HG02763 (cell line): ENCODE data around the gene TSPOAP1.
A peak's percentile ranks its signal among the peaks of the same experiment; 100 is the strongest.

Experiments
- ATAC-seq: cut with Tn5 transposase; IDR thresholded peaks from one replicate; pipeline ENCODE4 v1.9.1; 2021; ENCODE audit warnings: mild to moderate bottlenecking, moderate library complexity; ENCODE audit not compliant: unreplicated experiment

TSPOAP1 gene

GRCh38 chr17:58330997-58331814 lies 2.6 kb upstream of the TSPOAP1 start:
- ATAC-seq = no peak

- ATAC-seq = no peak
These were observed 2.0 kb upstream of the TSPOAP1 start for GRCh38 chr17:58330538-58330996.

GRCh38 chr17:58329810-58330537 lies 1.4 kb upstream of the TSPOAP1 start:
- ATAC-seq = peak; percentile 8

- ATAC-seq = peak; percentile 32
These were observed 627 bp upstream of the TSPOAP1 start for GRCh38 chr17:58329035-58329809.

GRCh38 chr17:58327363-58328194 lies 1.0 kb downstream of the TSPOAP1 start:
- ATAC-seq = no peak

- no peak for ATAC-seq
These were observed 1.8 kb downstream of the TSPOAP1 start for GRCh38 chr17:58326609-58327362.

GRCh38 chr17:58325976-58326468 lies 2.6 kb downstream of the TSPOAP1 start:
- no peak for ATAC-seq

GRCh38 chr17:58325289-58325726 lies 3.3 kb downstream of the TSPOAP1 start:
- ATAC-seq = no peak

GRCh38 chr17:58324409-58325288 lies 3.9 kb downstream of the TSPOAP1 start:
- no peak for ATAC-seq

- no peak for ATAC-seq
These were observed 4.6 kb downstream of the TSPOAP1 start for GRCh38 chr17:58324056-58324408.

GRCh38 chr17:58323366-58324055 lies 5.1 kb downstream of the TSPOAP1 start:
- no peak for ATAC-seq

GRCh38 chr17:58322581-58323185 lies 5.9 kb downstream of the TSPOAP1 start:
- ATAC-seq = no peak

GRCh38 chr17:58321571-58322525 lies 6.7 kb downstream of the TSPOAP1 start:
- ATAC-seq = no peak

- no peak for ATAC-seq
These were observed 7.8 kb downstream of the TSPOAP1 start for GRCh38 chr17:58320570-58321323.

- no peak for ATAC-seq
These were observed 8.4 kb downstream of the TSPOAP1 start for GRCh38 chr17:58320163-58320558.
